NCI-H1417 (cell line): ENCODE data around the gene PLPPR5.

Experiments
- DNase-seq, 3 experiments: peaks; one replicate each; lab custom pipeline; 2025; lab: John Stamatoyannopoulos, UW

Gene PLPPR5

DNA sequence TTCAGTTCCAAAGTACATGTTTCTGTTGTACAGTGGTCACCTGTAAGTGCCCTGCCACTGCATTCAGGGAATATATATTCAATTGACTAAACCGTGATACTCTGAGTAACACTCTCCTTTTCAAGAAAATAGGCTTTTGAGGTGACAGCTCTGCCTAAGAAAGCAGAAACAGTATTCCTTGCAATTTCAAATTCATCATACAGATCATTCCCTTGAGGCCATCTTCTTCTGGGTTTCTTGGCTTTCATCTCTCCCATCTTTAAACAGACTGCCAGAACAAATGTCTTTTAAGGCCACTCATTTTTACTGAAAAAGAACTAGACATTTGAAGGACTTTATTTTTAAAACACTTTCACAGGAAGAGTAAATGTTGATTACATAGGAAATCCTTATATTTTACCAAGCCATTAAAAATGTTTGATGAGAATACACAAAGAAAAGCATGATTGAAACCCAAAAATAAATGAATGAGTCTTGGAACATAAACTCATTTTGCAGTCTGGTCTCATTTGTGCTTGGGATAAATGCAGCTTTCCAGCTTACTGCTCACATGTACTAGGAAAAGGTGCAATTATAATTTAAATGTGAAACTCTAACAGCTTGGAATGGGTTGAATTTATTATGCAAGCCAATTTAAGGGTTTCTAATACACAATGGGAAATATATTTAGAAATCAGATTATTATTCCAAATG, 34.7 kb downstream of the PLPPR5 start:
- no peak for DNase-seq

DNA sequence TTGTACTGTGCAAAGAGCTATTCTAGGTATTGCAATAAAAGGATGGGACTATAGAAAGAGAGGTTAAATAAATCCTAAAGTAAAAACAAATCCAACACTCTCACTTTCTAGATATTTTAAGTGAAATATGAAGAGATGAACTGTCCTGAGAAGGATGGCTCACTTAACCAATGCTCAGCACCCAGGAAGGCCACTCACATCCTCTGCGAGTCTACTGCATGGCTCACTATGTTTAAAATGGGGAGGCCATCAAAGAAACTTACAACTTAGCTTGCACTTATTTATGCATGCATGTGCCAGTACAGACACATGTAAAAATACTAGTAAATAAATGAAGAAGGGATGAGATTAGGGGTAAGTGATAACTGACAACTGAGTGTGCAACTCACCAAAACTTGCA, 37.5 kb downstream of the PLPPR5 start:
- no peak for DNase-seq

DNA sequence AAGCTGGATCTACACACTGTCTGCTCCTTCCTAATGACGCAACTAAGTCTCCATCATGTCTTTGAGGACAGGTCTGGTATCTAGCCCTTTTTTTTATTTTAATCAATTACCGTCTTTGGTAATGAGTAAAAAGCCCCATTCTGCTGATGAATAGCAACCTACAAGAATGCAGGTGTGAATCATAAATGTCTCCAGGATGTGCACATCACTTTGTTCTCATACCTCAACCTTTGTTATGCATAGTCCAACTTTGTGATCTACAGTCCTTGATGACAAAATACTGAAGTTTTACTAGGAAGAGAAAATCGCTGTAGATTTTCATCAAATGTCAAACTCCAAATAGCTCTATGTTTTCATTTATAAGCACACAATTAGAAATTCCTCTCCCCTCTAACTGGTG, 39.3 kb downstream of the PLPPR5 start:
- DNase-seq: no peak

DNA sequence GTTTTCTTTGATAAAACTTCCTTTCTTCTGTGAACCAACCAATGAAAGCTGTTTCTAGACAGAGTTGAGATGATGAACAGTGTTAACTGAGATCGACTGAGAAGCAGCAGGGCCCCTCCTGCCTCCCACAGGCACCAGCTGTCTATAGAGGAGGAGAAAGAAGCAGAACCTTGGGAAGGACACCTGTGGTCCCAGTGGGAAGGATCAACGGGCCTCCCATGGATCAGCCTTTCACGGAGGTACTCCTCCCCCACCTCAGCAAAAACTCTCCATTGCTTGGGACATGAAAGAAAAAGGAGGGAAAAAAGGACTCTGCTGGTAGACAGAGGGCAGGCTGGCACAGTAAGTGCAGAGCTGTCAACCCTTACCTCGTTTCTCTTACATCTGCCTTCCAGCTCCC, 40.5 kb downstream of the PLPPR5 start:
- DNase-seq: no peak

DNA sequence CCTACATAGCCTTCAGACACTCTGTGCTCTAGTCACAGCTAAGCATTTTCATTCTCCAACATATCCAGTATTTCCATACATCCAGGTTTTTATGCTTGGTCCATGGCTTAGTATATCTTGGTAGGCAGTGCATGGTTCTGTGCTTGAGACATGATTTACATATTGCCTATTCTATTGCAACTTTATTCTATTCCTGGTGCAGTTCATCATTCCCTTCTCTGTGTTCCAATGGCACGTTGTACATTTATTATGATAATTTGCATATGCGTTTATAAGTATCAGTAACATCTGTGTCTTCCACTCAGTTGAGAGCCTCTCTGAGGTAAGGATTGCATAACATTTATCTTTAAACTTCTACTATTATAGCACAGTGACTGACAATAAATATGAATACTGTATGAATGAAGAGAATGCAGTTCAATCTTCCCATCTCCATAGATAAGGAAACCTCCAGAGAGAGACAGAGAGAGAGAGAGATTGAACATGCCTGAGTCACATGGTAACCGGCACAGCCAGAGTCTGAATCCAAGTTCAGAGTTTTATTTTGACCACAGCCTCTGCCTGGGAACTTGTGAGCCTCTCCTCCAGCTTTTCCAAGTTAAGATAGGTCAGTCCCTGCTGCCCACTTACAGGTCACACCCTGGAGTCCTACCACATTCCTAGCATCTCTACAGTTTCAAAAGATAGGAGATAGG, 41.5 kb downstream of the PLPPR5 start:
- DNase-seq: no peak

DNA sequence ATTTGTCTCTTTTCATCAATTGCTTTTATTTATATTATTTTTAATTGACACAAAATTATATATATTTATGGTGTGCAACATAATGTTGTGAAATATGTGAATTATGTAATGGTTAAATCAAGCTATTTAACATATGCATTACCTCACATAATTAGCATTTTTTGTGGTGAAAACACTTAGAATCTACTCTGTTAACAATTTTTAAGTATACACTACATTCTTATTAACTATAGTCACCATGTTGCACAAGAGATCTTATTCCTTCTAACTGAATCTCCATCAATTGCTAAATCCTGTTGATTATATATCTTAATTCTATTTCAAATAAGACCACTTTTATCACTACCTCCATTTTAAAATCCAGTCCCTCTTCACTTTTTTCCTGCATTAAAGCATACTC, 42.5 kb downstream of the PLPPR5 start:
- DNase-seq: no peak

DNA sequence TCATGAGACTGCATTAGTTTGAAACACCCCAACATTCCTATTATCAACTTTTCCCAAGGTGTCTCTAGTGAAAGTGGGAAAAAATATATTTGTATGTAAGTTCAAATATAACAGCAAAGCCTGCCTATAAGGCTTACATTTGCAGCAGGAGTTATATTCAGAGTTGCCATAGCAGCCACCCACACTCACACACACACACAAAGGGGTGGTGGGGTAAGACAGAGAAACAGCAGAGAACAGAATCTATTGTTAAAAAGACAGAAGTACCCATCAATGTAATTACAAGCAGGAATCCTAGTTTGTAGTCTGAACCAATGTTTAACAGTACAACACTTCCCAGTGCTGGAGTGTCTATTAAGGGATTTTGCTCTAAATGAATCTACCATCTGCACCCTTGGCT, 55.0 kb downstream of the PLPPR5 start:
- DNase-seq: peak in 2 of 3 experiments; percentile 18 to 40

DNA sequence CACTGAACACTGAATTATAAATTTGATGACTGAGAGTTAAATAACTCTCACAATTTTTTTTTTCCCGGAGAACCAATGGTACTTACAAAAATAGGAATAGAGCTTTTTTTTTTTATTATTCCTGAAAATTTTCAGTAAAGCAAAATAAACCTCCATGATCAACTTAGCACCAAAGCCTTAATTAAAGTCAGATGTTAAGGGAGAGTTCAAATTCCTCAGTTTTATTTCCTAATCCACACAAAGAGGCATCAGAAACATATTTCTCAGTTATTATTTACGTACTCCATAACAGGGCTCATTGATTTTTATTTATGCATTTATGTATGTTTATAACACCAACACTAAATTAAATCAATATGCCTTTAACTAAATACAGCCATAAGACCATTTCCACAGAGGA, 55.5 kb downstream of the PLPPR5 start:
- DNase-seq: no peak

DNA sequence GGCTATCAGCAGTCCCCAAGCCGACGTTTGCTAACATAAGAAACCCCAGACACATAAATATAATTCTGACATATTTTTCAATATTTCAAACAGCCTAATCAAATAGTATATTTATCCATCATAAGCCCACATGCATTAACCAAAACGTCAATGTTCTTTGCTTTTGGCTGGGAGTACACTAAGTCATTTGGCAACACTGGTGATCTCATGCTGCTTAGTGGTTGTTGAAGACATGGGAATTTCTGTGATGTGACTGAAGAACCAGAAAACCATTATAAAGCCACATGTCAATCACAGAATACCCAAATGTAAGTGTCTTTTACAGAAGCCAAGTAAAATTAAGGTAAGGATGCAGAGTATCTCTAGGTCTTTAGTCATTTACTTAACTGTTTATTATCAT, 57.6 kb downstream of the PLPPR5 start:
- no peak for DNase-seq

DNA sequence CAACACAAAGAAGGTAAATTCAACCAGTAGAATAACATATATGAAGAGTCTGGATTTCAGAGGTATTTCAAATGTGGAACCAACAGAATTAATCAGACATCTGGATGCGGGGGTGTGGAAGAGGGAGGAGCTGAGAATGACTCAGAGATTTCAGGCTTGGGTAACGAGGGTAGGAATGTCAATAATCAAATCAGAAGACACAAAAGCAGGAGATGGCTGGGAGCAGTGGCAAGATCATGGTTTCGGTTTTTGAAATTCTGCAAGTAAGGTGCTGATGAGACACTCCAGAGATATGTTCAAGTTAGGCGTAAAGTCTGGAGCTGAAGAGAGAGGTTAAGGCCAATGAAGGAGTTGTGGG, 64.0 kb downstream of the PLPPR5 start:
- no peak for DNase-seq

DNA sequence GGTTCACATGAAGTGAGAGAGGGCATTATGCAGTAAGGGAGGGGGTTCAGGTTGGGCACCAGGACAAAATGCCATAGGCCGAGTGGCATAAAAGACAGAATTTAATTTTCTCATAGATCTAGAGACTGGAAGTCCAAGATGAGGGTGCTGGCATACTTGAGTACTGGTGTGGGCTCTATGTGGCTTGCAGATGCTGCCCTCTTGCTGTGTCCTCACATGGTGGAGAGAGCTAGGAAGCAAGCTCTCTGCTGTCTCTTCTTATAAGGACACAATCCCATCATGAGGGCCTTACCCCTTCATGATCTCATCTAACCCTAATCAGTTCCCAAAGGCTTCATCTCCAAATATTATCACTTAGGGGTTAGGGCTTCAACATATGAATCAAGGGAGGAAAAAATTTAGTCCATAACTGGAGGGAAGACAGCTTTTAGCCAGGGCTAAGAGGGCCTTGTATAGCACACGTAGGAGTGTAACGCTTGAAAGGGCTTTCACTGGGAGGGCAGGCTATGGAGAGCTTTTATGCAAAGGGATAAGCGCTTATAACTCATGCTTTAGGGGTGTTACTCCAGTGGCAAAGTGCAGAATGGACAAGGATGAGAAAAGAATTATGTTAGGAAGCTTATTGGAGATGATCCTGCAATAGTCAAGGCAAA, 64.5 kb downstream of the PLPPR5 start:
- DNase-seq: no peak

DNA sequence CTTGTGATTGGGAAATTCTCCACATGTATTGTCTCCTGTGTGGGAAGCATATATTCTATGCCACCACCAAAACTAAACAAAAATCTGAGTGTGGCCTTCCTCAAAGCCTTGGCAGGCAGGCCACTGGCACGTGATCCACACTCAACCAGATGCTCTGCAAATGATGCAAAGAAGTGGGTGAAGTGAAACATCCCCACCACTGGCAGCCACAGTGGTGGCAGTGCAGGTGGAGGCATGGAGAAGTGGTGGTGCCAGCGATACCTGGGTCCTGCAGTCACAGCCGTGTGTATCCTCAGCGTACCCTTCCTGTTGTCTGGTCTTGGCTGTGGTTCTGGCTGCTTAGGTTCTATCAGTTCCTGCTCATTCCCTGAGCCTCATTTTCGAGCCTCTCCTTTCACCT, 65.2 kb downstream of the PLPPR5 start:
- no peak for DNase-seq

DNA sequence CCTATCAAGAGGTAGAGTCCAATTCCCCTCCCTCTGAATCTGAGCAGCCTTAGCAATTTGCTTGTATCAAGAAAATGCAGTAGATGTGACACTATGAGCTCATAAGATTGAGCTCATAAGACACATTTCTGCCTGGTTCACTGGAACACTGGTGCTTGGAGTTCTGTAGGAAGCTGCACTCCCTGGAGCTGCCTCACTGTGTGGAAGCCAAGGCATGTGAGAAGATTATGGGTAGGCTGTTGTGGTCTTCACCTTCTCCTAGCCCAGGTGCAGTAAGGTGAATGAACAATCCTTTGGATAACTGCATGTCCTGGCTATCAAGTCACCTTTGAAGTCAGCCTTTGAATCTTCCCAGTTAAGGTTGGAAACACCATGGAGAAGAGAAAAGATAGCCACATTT, 67.3 kb downstream of the PLPPR5 start:
- no peak for DNase-seq

DNA sequence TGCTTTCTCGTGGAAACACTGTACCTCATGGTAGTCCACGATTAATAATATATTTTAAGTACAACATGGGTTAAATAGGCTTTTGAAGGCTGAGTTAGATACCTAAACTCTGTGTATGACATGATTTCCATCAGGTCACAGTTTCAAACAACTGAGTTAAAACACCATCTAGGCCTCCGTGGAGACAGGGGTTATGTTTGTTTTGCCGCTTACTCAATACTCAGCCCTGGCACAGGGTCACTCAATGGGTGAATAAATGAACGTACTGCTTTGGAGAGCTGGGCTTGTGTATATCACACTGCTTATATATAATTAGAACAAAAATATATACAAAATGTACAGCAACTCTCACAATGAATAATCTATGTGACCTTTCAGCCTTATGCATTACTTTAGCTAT, 72.5 kb downstream of the PLPPR5 start:
- DNase-seq: no peak

DNA sequence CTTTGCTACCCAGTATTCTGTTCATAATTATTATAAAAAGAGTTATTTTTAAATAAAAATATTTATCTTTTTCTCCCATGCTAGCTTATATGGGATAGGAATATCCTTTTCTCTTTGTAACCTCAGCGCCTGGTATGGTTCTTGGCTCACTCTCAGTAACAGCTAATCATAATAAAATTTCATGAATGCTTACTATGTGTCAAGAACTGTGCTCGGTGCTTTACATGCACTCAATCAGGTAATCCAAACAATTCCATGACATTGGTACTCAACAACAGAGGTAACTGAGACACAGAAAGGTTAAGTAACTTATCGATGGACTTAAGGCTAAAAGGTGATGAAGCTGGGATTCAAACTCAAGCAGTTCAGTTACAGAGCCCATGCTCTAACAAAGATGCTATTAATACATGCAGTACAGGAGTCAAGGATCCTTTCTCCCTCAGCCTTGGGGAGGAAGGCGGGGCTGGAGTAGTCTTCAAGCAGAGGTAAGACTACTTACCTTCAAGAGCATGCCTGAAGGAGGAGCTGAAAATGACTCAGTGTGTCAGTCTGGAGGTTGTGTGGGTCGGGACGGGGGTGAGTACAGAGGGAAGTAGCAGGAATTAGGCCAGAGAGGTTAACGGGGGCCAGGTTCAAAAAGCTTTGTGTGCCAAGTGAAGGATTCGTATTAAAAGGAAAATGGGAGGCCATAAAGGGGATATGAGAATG, 73.4 kb downstream of the PLPPR5 start:
- no peak for DNase-seq

DNA sequence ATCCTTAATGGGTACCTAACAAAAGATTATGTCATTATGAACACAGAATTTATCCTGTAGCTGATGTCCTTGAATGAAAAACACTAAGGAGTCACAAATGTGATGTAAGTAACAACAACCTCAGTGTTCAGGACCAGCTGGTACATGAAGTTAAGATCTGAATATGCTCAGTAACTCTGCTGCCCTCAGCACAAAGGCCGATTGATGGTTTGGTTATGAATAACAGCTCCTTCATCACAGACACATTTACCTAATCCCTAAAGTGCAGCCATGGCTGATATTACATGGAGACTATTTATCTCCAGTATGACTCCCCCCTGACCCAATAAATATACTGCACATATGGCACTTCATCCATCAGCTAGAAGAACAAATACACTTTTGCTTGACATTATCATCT, 75.2 kb downstream of the PLPPR5 start:
- DNase-seq: peak in 2 of 3 experiments; percentile 6 to 69

DNA sequence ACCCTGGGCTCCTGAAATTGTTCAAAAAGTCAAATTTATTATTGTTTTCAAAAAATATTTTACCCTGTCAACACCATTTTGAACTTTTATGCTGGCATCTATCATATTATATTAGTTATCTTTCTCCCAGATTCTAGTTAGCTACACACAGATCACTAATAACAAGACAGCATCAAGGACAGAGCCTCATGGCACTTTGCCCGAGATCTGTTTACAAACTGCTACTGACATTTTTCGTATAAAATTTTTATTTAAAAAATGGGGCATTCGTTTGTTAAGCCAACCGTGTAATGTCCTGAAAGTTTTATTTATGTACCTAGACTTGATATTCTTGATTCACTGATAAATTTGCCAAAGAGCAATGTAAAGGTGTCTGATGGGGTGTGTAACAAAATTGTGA, 78.1 kb downstream of the PLPPR5 start:
- no peak for DNase-seq

DNA sequence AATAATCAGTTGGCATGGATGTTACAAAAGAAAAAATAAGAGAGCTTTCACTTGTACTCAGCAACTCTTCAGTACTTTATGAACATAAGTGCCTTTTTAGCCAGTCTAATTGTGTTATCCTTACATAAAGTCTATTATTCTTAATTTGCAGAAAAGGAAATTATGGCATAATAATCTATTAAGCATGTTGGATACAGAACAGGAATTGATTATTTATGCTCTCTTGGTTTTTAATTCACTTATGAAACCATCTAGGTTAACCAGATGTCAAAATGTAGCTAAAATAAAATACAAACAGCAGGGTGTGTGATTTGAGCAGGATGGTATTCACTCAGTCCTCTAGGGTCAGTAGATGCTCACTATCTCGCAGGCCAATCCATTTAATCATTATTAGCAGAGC, 79.7 kb downstream of the PLPPR5 start:
- peak in 1 of 3 experiments; percentile 9 for DNase-seq

DNA sequence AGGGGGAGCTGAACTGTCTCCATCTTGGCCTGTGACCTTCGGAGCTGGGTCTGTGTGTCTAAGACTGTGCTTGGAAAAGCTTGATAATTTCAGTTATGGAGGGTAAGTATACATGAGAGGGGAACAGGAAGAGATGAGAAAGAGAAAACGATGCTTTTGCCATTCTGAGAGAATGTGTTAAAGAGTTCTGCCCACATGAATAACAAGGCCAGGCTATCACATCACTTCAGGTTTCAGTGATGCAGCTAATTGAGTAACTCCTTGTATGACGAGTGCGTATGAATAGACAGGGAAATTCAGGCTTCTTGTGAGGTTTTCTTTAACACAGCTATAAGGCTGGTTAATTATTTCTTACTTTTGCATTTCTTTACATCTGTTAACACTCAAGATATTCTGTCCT, 81.0 kb downstream of the PLPPR5 start:
- no peak for DNase-seq

DNA sequence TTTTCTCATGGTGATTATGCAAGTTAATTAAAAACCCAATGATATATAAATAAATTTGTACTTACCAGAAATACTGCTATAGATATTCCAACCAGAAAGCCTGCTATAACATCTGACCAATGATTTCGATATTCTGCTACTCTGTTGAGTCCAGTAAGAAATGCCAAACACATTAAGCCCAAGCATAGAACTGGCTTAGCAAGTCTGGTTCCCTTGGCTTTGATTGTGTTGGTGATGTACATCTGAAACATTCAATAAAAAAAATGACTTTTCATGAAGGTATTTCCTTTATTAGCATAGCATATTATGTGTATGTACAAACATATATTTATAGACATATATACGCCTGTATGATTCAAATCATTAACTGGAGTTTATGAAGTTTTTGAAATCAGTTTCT, 82.8 kb downstream of the PLPPR5 start:
- no peak for DNase-seq

DNA sequence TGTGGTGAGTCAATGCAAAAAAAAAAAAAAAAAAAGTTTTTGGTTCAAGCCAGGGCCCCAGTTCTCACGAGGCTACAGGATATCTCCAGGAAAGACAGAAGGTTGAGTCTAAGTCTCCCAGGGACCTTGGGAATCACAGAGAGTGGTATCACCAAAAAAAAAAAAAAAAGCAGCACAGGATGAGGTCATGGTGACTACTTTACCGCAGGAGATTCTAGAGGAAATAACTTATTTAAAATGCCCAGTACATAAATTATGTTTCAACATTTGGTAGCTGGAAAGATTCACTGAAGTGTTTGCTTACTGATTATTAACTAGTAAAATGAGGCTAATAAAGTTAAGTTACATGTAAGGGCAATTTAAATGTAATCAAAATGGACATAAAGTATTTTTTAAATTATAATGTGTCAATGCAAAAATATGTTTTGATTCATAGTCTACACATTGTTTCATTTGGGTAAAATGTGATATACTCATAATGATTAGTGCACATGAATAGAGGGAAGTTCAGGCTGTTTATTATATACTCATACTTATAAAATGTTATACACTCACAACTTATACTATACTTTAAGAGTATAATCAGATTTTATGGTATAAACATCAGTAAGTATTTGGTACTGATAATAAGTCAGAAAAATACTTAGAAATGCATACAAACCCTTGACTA, 84.1 kb downstream of the PLPPR5 start:
- no peak for DNase-seq

DNA sequence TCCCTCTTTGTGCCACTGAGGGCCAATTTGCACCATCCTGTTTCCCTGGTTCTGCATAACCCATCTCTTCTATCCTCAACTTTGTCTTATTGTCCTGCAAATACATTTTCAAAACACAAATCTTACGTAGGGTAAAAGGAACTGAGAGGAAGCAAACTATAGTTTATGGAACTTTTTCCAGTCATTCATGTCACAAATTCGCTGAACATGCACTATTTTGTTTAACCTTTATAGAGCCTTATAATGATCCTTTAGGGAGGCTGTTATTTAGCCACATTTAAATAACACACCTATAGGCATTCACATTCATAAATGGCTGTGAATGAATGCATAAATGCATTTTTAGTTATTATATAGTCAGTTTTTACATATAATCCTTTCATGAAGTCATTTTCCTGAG, 85.0 kb downstream of the PLPPR5 start:
- DNase-seq: no peak
